Measurements from ENCODE around the gene SPATA31A3. TPM values are rescaled to one million over a fixed set of nuclear protein-coding genes. Genes with fewer than 3 reads are reported as not detected.
"Not testable (repeated sequence)": the region's sequence is repeated elsewhere in the genome, so short reads cannot be mapped to it uniquely, and the experiment has no call there.

SPATA31A3 gene
- polyA plus RNA-seq (2012; ENCODE audit: low read depth, missing spikeins) = not detected

DNA sequence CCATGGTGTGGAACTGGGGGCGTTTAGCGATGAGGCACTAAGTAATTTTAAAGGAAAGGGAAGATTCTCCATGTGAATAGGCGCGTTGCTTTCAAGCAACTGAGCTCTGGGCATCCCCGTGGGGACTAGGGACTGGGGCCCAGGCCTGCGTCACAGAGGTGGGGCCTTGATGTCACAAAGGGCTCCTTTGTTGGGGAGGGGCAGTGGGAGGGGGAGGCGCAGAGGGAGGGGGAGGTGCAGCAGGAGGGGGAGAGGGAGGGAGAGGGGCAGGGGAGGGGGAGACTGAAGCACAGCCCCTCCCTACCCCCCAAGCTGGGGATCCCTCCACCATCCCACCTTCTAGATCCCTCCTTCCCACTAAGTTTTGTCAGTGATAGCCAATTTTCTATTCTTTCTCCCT lies at the start of gene SPATA31A3:
Gene SPATA31A3 (minus strand): TSS at position 101 of the 400 bp plus-strand sequence. CDS start 29 bp downstream, at position 72.
- not testable (repeated sequence) for FAIRE-seq; DNase-seq (ENCODE audit: insufficient read length, low spot score)

DNA sequence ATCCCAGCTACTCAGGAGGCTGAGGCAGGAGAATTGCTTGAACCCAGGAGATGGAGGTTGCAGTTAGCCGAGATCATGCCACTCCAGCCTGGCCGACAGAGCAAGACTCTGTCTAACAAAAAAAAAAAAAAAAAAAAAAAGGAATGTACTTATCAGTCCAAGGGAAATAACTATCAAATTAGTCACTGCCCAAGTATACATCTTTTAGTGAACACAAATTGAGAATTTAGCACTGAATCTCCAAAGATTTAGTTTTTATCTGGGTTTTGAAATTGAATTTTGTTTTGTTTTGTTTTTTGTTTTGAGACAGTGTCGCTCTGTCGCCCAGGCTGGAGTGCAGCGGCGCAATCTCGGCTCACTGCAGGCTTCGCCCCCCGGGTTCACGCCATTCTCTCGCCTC lies 39.8 kb downstream of the SPATA31A3 start:
- DNase-seq (ENCODE audit: insufficient read length, low spot score); FAIRE-seq: not testable (repeated sequence)

- not testable (repeated sequence) for DNase-seq (ENCODE audit: insufficient read length, low spot score); FAIRE-seq
Measured at GRCh38 chr9:66942400-66943155, 49.8 kb downstream of the SPATA31A3 start.

GRCh38 chr9:66939878-66940830 lies 52.2 kb downstream of the SPATA31A3 start:
- FAIRE-seq; DNase-seq (ENCODE audit: insufficient read length, low spot score): not testable (repeated sequence)

DNA sequence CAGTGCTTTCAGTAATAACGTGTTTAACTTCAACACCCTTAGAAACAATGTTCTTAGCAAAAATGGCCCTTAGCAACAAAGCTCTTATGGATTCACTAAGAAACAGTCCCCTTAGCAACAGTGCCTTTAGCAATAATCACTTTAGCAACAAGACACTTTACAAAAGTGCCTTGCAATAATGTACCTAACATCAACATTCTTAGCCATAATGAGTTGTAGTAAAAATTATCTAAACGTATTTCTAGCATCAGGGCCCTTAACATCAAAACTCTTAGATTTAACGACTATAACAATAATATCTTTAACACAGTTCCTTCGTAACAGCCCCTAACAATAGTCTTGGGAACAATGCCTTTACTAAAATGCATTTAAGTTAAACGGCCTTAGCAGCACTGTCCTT lies 54.0 kb downstream of the SPATA31A3 start:
- DNase-seq (ENCODE audit: insufficient read length, low spot score); FAIRE-seq: not testable (repeated sequence)

DNA sequence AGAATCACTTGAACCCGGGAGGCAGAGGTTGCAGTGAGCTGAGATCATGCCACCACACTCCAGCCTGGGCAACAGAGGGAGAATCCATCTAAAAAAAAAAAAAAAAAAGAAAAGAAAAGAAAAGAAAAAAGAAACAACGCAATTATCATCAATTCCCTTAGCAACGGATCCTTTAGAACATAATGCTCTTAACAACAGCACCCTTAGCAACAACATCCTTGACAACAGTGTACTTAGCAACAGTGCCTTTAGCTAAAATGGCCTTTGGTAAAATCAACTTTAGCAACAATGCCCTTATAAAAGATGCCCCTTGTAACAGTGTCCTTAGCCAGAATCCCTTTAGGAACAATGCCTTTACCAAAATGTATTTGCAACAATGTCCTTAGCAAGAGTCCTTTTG lies 54.7 kb downstream of the SPATA31A3 start:
- FAIRE-seq = not testable (repeated sequence)

More for the DNA sequence above, 54.7 kb downstream of the SPATA31A3 start:
- not testable (repeated sequence) for DNase-seq (ENCODE audit: insufficient read length, low spot score)

Measured in GM12891 (cell line).